Liver (tissue), 9 donors: ENCODE measurements around the gene SLC26A11. TPM values are rescaled to one million over a fixed set of nuclear protein-coding genes. Genes with fewer than 3 reads are reported as not detected.

Source experiments
- DNase-seq: peaks from one replicate; pipeline ENCODE4 v3.0.0-alpha.2; 2017; ENCODE audit warnings: low spot score
- H3K27ac ChIP-seq, 2 donors: one replicate each; pipeline ENCODE4 v1.7.0; 2013; ENCODE audit warnings: inconsistent platforms in 2 of 2, low read length in 2 of 2, control low read depth in 1 of 2, low read depth in 1 of 2, mild to moderate bottlenecking in 1 of 2
- H3K27me3 ChIP-seq, 4 donors: one replicate each; pipeline versions ENCODE4 v1.6.1 to v1.7.0; 2013; ENCODE audit warnings: low read length in 3 of 4, inconsistent platforms in 1 of 4, mild to moderate bottlenecking in 1 of 4, moderate library complexity in 1 of 4; ENCODE audit not compliant: control insufficient read depth in 4 of 4, insufficient read depth in 4 of 4
- H3K36me3 ChIP-seq, 4 donors: one replicate each; pipeline versions ENCODE4 v1.6.1 to v1.7.0; 2013; ENCODE audit warnings: low read length in 3 of 4, mild to moderate bottlenecking in 3 of 4, low read depth in 1 of 4, moderate library complexity in 1 of 4; ENCODE audit not compliant: control insufficient read depth in 4 of 4, insufficient read depth in 3 of 4
- H3K4me1 ChIP-seq, 4 donors: one replicate each; pipeline versions ENCODE4 v1.6.1 to v1.7.0; 2013; ENCODE audit warnings: low read length in 3 of 4, mild to moderate bottlenecking in 3 of 4, moderate library complexity in 1 of 4; ENCODE audit not compliant: control insufficient read depth in 4 of 4, insufficient read depth in 4 of 4
- H3K4me3 ChIP-seq, 3 donors: one replicate each; pipeline versions ENCODE4 v1.6.1 to v1.7.0; 2013; ENCODE audit warnings: low read length in 3 of 3, control low read depth in 1 of 3, low read depth in 1 of 3, mild to moderate bottlenecking in 1 of 3
- H3K9ac ChIP-seq, 2 donors: one replicate each; pipeline ENCODE4 v1.7.0; 2013; ENCODE audit warnings: low read length in 2 of 2, mild to moderate bottlenecking in 2 of 2, moderate library complexity in 2 of 2, control low read depth in 1 of 2, low read depth in 1 of 2
- H3K9me3 ChIP-seq, 4 donors: one replicate each; pipeline versions ENCODE4 v1.6.1 to v1.7.0; 2013; ENCODE audit warnings: low read length in 3 of 4; ENCODE audit not compliant: control insufficient read depth in 4 of 4
- ATF3 ChIP-seq: IDR thresholded peaks from 2 replicates; pipeline ENCODE4 v1.6.1; 2016; ENCODE audit warnings: antibody characterized with exemption
- EGR1 ChIP-seq, 2 donors: IDR thresholded peaks; 2 replicates each; pipeline ENCODE4 v1.6.1; 2016 to 2018; ENCODE audit warnings: antibody characterized with exemption in 2 of 2, low read depth in 2 of 2
- GABPA ChIP-seq, 2 donors: IDR thresholded peaks in 1 of 2; conservative IDR thresholded peaks in 1 of 2; 2 replicates each; pipeline ENCODE4 v1.6.1; 2016; ENCODE audit warnings: antibody characterized with exemption in 2 of 2, mild to moderate bottlenecking in 1 of 2, moderate library complexity in 1 of 2
- HNF4A ChIP-seq, 2 donors: conservative IDR thresholded peaks; 2 replicates each; pipeline ENCODE4 v1.6.1; 2016; ENCODE audit warnings: antibody characterized with exemption in 2 of 2, mild to moderate bottlenecking in 2 of 2
- HNF4G ChIP-seq: IDR thresholded peaks from 2 replicates; pipeline ENCODE4 v1.6.1; 2016; ENCODE audit warnings: antibody characterized with exemption
- MAX ChIP-seq: IDR thresholded peaks from 2 replicates; pipeline ENCODE4 v1.6.1; 2016; ENCODE audit warnings: antibody characterized with exemption
- NR2F2 ChIP-seq: IDR thresholded peaks from 2 replicates; pipeline ENCODE4 v1.6.1; 2016; ENCODE audit warnings: antibody characterized with exemption
- RAD21 ChIP-seq, 2 donors: IDR thresholded peaks; 2 replicates each; pipeline ENCODE4 v1.6.1; 2016; ENCODE audit warnings: antibody characterized with exemption in 2 of 2, mild to moderate bottlenecking in 2 of 2
- RXRA ChIP-seq, 2 donors: IDR thresholded peaks; 2 replicates each; pipeline ENCODE4 v1.6.1; 2017 to 2018; ENCODE audit warnings: antibody characterized with exemption in 2 of 2, mild to moderate bottlenecking in 1 of 2
- YY1 ChIP-seq: IDR thresholded peaks from 2 replicates; pipeline ENCODE4 v1.6.1; 2016; ENCODE audit warnings: antibody characterized with exemption, mild to moderate bottlenecking
- ZBTB33 ChIP-seq: IDR thresholded peaks from 2 replicates; pipeline ENCODE4 v1.6.1; 2016; ENCODE audit warnings: antibody characterized with exemption
- WGBS: extraction: QIAGEN DNeasy Blood & Tissue Kit; methylation state at CpG from one replicate; pipeline ENCODE4 v1.1.7; 2013; 5-methylcytosine and 5-hydroxymethylcytosine counted together
- polyA plus RNA-seq, 2 donors: library from polyadenylated mRNA; stranded (reverse) in 1 of 2; unstranded in 1 of 2; fragments of 200-250 nt in 1 of 2; fragments of >200 nt in 1 of 2; fragmentation: Nextera tagmentation in 1 of 2; extraction: Ambion mirVana in 1 of 2; gene quantifications; one replicate each; pipeline versions ENCODE4 v1.2.1 to v1.2.3, GENCODE V29; 2013 to 2015
- total RNA-seq, 2 donors: library from RNA; depleted of rRNA; stranded (reverse); fragments of >200 nt; gene quantifications; one replicate each; pipeline ENCODE4 v1.2.3, GENCODE V29; 2014
- donor health status: healthy.
- donor health status: healthy.
- donor health status: healthy.
- donor health status: healthy.
- donor health status: healthy.

The SLC26A11 gene
- total and polyA plus RNA-seq, 4 donors, result 3.3 to 8.2 (median 5.6) TPM

- WGBS, result 97% methylated on average over 40 of the region's 40 CpGs
- DNase-seq, result no peak
- TF ChIP-seq HNF4A (conservative IDR thresholded peaks at IDR 0.05), result no peak
- TF ChIP-seq RAD21 (IDR thresholded peaks at IDR 0.05), result no peak
- no peak for TF ChIP-seq YY1
- no peak for TF ChIP-seq ATF3
- no peak for TF ChIP-seq EGR1 (IDR thresholded peaks at IDR 0.05; ENCODE audit: low read depth in 2 of 2)
- no peak for TF ChIP-seq ZBTB33
- no peak for TF ChIP-seq RXRA (IDR thresholded peaks at IDR 0.05)
- no peaks in the 10 kb centered on the region for H3K27me3 ChIP-seq
- peaks cover 0 to 21% (median 9%) of the 10 kb centered on the region in 4 donors for H3K4me1 ChIP-seq
- H3K9me3 ChIP-seq, result no peaks in the 10 kb centered on the region
- H3K9ac ChIP-seq, result no peak overlapping the region
- H3K36me3 ChIP-seq, result peaks cover 2 to 21% (median 5%) of the 10 kb centered on the region in 4 donors
- H3K27ac ChIP-seq, result no peak overlapping the region
- H3K4me3 ChIP-seq, result no peak overlapping the region
Observed at GRCh38 chr17:80216473-80217456, 3.5 kb upstream of the SLC26A11 start.

- no peak for TF ChIP-seq NR2F2
- no peak for TF ChIP-seq ZBTB33
- TF ChIP-seq MAX, result no peak
- no peak for TF ChIP-seq HNF4G
- TF ChIP-seq GABPA (IDR thresholded peaks at IDR 0.05 in 1 of 2, conservative IDR thresholded peaks at IDR 0.05 in 1 of 2), result no peak
- DNase-seq, result no peak
- peaks cover 0 to 21% (median 9%) of the 10 kb centered on the region in 4 donors for H3K4me1 ChIP-seq
Observed at GRCh38 chr17:80217703-80218362, 2.4 kb upstream of the SLC26A11 start.

More at GRCh38 chr17:80217703-80218362, 2.4 kb upstream of the SLC26A11 start:
- H3K4me3 ChIP-seq, result no peak overlapping the region
- 98% methylated on average over 13 of the region's 13 CpGs for WGBS
- no peak overlapping the region for H3K27ac ChIP-seq
- no peaks in the 10 kb centered on the region for H3K27me3 ChIP-seq
- peaks cover 0 to 13% (median 3%) of the 10 kb centered on the region in 4 donors for H3K36me3 ChIP-seq
- H3K9ac ChIP-seq, result no peak overlapping the region
- H3K9me3 ChIP-seq, result no peaks in the 10 kb centered on the region
